ENCODE data around the gene PEBP1.

DNA sequence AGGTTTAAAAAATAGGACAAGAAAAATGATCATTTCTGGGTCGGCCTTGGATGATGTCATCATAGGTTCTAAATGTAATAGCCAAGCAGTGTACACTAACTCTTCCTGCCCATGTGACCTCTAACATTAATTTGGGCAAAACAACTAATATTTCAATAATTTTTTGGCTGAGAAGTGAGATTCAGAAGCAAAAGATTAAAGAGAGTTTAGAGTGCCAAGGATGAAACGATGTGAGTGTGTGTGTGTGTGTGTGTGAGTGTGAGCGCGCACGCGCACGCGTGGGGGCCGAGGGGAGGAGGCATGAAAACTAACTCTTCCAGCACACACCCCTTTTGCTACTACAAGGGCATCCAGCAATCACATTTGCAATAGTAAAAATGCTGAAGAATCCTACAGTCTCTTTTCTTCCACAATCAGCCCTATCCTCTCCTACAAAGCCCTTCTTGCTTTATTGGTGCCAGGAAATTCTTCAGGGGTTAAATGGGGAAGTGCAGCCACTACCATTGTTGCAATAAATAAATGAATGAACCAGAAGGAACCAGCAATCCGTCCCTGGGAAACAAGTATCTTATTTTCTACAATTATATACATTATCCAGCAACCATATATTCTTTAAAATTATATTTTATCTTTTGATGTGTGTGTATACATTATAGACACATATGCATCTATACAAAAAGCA is 52.9 kb downstream of the PEBP1 start:
- TF ChIP-seq, protein P1, sequence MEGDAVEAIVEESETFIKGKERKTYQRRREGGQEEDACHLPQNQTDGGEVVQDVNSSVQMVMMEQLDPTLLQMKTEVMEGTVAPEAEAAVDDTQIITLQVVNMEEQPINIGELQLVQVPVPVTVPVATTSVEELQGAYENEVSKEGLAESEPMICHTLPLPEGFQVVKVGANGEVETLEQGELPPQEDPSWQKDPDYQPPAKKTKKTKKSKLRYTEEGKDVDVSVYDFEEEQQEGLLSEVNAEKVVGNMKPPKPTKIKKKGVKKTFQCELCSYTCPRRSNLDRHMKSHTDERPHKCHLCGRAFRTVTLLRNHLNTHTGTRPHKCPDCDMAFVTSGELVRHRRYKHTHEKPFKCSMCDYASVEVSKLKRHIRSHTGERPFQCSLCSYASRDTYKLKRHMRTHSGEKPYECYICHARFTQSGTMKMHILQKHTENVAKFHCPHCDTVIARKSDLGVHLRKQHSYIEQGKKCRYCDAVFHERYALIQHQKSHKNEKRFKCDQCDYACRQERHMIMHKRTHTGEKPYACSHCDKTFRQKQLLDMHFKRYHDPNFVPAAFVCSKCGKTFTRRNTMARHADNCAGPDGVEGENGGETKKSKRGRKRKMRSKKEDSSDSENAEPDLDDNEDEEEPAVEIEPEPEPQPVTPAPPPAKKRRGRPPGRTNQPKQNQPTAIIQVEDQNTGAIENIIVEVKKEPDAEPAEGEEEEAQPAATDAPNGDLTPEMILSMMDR (IDR thresholded peaks at IDR 0.05), result no peak
- no peak for TF ChIP-seq POLR2A (IDR thresholded peaks at IDR 0.05)

All from body of pancreas (tissue), 4 donors.